Measurements from ENCODE around the gene NUP210.
"Not testable (repeated sequence)": the region's sequence is repeated elsewhere in the genome, so short reads cannot be mapped to it uniquely, and the experiment has no call there.

NUP210 gene

GRCh38 chr3:13429631-13430291 is 9.6 kb upstream of the NUP210 start:
- no peak for DNase-seq (ENCODE audit: low read depth)

GRCh38 chr3:13428678-13429077 is 8.6 kb upstream of the NUP210 start:
- DNase-seq (ENCODE audit: low read depth), result not testable (repeated sequence)

- DNase-seq (ENCODE audit: low read depth), result no peak
Measured at GRCh38 chr3:13427662-13428603, 7.8 kb upstream of the NUP210 start.

GRCh38 chr3:13426591-13426990 is 6.5 kb upstream of the NUP210 start:
- DNase-seq (ENCODE audit: low read depth), result no peak

- DNase-seq (ENCODE audit: low read depth), result no peak
Measured at GRCh38 chr3:13425689-13426088, 5.6 kb upstream of the NUP210 start.

GRCh38 chr3:13424865-13425617 is 4.9 kb upstream of the NUP210 start:
- DNase-seq (ENCODE audit: low read depth), result no peak

GRCh38 chr3:13424141-13424844 is 4.2 kb upstream of the NUP210 start:
- DNase-seq (ENCODE audit: low read depth), result no peak

GRCh38 chr3:13420831-13421765 is 976 bp upstream of the NUP210 start:
- DNase-seq (ENCODE audit: low read depth), result peak; percentile 62

- peak; percentile 29 for DNase-seq (ENCODE audit: low read depth)
Measured at GRCh38 chr3:13419505-13420044, 547 bp downstream of the NUP210 start.

- DNase-seq (ENCODE audit: low read depth), result no peak
Measured at GRCh38 chr3:13417166-13417947, 2.8 kb downstream of the NUP210 start.

GRCh38 chr3:13415997-13416793 is 3.9 kb downstream of the NUP210 start:
- no peak for DNase-seq (ENCODE audit: low read depth)

GRCh38 chr3:13415236-13415986 is 4.7 kb downstream of the NUP210 start:
- DNase-seq (ENCODE audit: low read depth), result no peak

- DNase-seq (ENCODE audit: low read depth), result peak; percentile 62
Measured at GRCh38 chr3:13414040-13414729, 5.9 kb downstream of the NUP210 start.

GRCh38 chr3:13411186-13411860 is 8.8 kb downstream of the NUP210 start:
- DNase-seq (ENCODE audit: low read depth), result no peak

- DNase-seq (ENCODE audit: low read depth), result no peak
Measured at GRCh38 chr3:13408890-13409289, 11.2 kb downstream of the NUP210 start.

GRCh38 chr3:13407926-13408325 is 12.2 kb downstream of the NUP210 start:
- no peak for DNase-seq (ENCODE audit: low read depth)

GRCh38 chr3:13407475-13407874 is 12.6 kb downstream of the NUP210 start:
- no peak for DNase-seq (ENCODE audit: low read depth)
